Activated CD4-positive, alpha-beta T cell treated with anti-CD3 and anti-CD28 coated beads for 1 hour (primary cell): ENCODE data around the gene EPB41L4A.
"Not testable (repeated sequence)": the region's sequence is repeated elsewhere in the genome, so short reads cannot be mapped to it uniquely, and the experiment has no call there.

Experiments
- DNase-seq: peaks from one replicate; pipeline ENCODE4 v3.0.0-alpha.2; 2020

Gene EPB41L4A

GRCh38 chr5:112397690-112398089 lies 21.4 kb downstream of the EPB41L4A start:
- no peak for DNase-seq

DNA sequence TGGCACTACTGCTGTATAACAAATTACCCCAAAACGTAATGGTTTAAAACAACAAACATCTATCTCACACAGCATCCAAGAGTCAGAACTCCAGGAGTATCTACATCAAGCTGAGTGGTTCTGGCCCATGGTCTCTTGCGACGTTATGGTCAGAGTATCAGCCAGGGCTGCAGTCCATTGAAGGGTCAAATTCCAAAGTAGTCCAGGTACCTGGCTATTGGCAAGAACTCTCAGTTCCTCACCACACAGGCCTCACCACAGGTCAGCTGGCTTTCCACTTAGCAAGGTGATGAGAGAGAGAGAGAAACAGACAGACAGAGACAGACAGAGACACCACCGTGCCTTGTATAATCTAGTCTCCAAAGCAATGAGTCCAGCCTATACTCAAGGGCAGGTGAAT lies 22.6 kb downstream of the EPB41L4A start:
- no peak for DNase-seq

DNA sequence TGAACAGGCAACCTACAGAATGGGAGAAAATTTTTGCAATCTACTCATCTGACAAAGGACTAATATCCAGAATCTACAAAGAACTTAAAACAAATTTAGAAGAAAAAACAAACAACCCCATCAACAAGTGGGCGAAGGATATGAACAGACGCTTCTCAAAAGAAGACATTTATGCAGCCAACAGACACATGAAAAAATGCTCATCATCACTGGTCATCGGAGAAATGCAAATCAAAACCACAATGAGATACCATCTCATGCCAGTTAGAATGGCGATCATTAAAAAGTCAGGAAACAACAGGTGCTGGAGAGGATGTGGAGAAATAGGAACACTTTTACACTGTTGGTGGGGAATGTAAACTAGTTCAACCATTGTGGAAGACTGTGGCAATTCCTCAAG lies 23.8 kb downstream of the EPB41L4A start:
- not testable (repeated sequence) for DNase-seq

DNA sequence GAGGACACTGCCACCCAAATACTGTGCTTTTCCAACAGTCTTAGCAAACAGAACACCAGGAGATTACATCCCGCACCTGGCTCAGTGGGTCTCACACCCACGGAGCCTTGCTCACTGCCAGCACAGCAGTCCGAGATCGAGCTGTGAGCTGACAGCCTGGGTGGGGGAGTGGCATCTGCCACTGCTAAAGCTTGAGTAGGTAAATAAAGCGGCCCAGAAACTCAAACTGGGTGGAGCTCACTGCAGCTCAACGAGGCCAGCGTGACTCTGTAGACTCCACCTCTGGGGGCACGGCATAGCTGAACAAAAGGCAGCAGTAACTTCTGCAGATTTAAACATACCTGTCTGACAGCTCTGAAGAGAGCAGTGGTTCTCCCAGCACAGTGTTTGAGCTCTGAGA lies 28.8 kb downstream of the EPB41L4A start:
- DNase-seq, result no peak

DNA sequence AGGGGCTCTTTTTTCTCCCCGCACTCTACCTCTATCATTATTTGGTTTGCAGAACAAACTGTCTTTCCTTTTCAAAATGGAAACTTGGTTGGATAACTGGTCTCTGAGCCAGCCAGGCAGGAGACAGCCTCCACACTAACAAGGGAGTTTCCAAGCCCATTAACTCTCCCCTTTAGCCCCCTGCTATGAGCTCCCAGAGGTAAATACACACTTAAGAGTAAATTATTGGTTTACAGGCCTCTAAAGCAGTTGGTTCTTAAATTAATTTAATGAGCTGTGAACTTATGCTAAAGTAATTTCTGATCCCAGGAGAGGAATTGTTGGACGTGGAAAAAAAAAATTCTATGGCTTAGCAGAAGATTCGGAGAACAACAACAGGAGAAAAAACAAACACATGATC lies 30.3 kb downstream of the EPB41L4A start:
- DNase-seq, result no peak

- no peak for DNase-seq
Observed at GRCh38 chr5:112388074-112388473, 31.0 kb downstream of the EPB41L4A start.

GRCh38 chr5:112386766-112387165 lies 32.3 kb downstream of the EPB41L4A start:
- DNase-seq, result no peak

GRCh38 chr5:112385969-112386368 lies 33.1 kb downstream of the EPB41L4A start:
- no peak for DNase-seq

- no peak for DNase-seq
Observed at GRCh38 chr5:112385566-112385965, 33.5 kb downstream of the EPB41L4A start.

GRCh38 chr5:112384523-112384922 lies 34.6 kb downstream of the EPB41L4A start:
- DNase-seq, result no peak

DNA sequence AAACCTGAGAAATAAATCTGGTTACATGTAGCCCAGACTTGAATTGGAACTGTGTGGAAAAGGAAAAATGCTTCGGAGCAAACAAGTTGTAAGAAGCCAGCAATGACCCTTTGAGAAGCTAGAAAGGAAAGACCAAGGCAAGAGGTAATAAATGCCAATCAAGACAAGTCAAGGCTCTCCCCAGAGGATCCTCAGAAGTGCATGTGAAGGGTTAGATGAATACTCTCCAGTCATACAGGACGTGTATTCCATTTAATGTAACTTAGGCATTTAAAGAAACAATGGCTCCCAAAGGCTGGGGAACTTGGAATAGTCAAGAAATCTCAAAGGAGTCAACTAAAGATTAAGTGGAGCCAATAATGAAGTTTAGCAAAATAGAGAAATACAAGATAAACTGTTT lies 36.2 kb downstream of the EPB41L4A start:
- DNase-seq, result no peak

DNA sequence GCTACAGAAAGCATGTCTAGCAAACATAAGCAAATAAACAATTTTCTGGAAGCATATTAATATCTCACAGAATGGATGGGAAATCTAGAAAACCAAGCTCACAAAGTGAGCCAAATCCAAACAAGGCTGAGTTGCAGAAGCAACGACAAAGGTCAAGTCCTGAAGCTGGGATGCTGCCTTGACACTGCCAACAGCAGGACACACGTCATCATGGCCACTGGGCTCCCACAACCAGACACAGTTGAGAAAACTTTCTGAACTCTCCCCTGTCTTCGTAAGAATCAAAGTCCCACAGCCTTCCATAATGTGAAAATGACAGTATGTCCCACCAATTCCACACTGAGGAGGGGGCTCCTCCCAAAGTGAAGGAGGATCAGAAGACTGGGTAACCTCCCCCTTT lies 37.6 kb downstream of the EPB41L4A start:
- DNase-seq, result no peak

GRCh38 chr5:112379542-112380325 lies 39.3 kb downstream of the EPB41L4A start:
- DNase-seq, result no peak

- DNase-seq, result no peak
Observed at GRCh38 chr5:112374818-112375217, 44.3 kb downstream of the EPB41L4A start.

GRCh38 chr5:112374356-112374755 lies 44.7 kb downstream of the EPB41L4A start:
- DNase-seq, result no peak

- DNase-seq, result no peak
Observed at GRCh38 chr5:112373885-112374284, 45.2 kb downstream of the EPB41L4A start.

DNA sequence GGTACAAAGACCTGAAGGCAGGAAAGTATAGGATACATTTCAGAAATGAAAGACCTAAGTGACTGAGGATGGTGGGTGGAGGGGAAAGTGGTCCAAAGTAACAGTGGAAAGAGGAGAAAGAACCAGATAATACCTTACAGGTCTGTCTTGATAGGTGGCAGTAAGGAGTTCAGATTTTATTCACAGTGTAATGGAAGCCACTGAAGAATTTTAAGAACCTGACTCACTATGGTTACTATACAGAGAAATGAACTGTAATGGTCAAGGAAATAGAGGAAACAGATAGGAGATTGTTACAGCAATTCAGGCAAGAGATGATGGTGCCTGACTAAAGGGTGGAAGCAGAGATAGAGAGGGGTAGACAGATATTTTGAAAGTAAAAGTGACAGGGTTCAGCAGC lies 46.5 kb downstream of the EPB41L4A start:
- no peak for DNase-seq

DNA sequence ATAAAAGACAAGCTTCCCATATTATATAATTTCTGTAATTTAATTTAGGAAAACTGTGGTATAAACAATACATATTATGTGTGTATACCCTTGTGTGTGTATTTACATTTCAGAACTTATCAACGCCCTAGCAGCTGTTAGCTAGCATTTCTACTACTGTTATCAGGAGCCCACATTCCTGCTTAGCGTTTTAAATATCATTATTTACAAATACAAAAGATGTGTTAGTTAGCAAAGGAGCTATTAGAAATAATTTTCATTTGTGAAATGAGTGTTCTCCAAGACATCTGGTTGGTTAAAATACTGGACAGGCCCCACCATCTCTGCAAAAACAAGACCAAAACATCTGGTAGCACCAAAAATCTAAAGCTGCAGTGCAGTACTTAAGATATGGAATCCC lies 48.0 kb downstream of the EPB41L4A start:
- no peak for DNase-seq

DNA sequence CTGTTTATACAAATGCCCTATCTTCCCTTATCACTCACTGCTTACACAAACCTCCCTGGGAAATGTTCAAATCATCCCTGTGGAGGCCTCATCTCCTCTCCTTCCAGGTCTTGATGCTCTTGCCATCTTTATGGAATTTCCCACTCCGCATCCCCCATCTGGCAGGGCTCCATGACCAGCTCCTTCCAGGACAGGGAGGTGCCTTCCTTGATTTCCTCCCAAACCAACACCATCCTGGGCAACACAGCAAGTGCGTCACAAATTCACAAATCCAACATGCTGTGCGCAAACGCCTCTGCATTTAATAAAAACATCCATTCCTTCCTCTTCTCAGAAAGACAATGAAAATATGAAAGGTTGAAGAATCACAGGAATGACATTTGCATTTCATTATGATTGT lies 51.7 kb downstream of the EPB41L4A start:
- no peak for DNase-seq

DNA sequence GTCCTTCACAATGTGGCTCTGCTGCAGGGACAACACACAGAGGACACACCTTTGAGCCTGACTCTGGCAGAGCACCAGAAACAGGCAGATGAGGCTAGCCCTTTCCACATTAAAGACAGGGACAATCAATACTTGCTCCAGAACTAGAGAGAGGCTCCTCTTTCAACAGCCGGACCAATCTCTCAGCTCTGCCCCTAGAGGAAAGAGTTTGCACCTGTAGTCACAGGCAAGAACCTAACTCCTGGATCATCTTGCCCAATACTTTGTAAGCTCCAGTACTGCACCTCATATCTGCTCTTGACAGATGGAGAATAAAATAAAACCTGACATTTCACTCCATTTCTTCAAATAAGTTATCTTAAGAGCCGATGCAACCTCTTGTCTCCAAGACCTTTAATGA lies 52.1 kb downstream of the EPB41L4A start:
- no peak for DNase-seq

DNA sequence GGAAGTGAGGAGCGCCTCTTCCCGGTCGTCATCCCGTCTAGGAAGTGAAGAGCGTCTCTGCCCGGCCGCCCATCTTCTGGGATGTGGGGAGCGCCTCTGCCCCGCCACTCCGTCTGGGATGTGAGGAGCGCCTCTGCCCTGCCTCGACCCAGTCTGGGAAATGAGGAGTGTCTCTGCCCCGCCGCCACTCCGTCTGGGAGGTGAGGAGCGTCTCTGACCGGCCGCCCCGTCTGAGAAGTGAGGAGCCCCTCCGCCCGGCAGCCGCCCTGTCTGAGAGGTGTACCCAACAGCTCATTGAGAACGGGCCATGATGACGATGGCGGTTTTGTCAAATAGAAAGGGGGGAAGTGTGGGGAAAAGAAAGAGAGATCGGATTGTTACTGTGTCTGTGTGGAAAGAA lies 58.3 kb downstream of the EPB41L4A start:
- not testable (repeated sequence) for DNase-seq

GRCh38 chr5:112356178-112356956 lies 62.7 kb downstream of the EPB41L4A start:
- DNase-seq, result no peak

DNA sequence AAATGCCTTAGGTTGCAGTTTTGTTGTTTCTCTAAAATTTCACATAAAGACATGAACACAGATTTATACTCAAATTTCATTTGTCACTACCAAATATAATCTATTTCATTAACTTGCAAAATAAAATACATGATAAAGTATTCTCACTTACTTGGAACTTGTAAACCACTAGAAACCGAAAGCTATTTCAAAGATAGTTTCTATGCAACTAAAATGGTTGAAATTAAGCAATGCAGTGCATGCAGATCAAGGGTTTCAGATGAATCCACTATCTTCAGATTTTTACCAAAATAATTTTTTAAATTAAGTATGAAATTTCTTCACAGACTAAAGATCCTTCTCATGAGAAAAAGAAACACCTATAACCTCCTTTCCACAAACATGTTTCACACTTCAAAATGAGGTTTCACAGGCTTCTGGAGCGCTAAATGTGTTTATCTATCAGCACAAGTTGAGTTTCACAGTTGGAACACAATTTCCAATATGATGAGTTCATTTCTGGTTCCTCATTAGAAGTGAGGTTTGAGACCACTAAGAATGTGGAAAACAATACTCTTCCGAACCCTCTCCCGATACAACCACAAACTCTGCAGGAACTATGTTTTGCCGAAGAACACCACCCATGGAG lies 63.9 kb downstream of the EPB41L4A start:
- DNase-seq, result no peak

- no peak for DNase-seq
Observed at GRCh38 chr5:112353678-112354077, 65.4 kb downstream of the EPB41L4A start.
